CD14-positive monocyte (primary cell): ENCODE results near the gene ESRRG. TPM values are rescaled to one million over a fixed set of nuclear protein-coding genes. Genes with fewer than 3 reads are reported as not detected.

Source experiments
- DNase-seq, 3 donors: peaks; one replicate each; pipeline ENCODE4 v3.0.0-alpha.2; 2011 to 2022
- H2AFZ ChIP-seq: 2 replicates; pipeline ENCODE4 v1.6.0; 2012; ENCODE audit warnings: mild to moderate bottlenecking, low read depth, low read length, inconsistent platforms; ENCODE audit not compliant: insufficient read depth, poor library complexity, severe bottlenecking
- H3K27ac ChIP-seq, 2 donors: 1 replicate in 1 of 2; 2 replicates in 1 of 2; pipeline ENCODE4 v1.5.1; 2012 to 2013; ENCODE audit warnings: low read length in 2 of 2, control low read depth in 1 of 2, inconsistent platforms in 1 of 2, low read depth in 1 of 2, mild to moderate bottlenecking in 1 of 2
- H3K27me3 ChIP-seq, 2 donors: one replicate each; pipeline versions ENCODE4 v1.6.0 to v1.6.1; 2011 to 2013; ENCODE audit warnings: low read length in 2 of 2; ENCODE audit not compliant: control insufficient read depth in 2 of 2, insufficient read depth in 2 of 2
- H3K36me3 ChIP-seq, 2 donors: replicated peaks in 1 of 2; 1 replicate in 1 of 2; 2 replicates in 1 of 2; pipeline versions ENCODE4 v1.5.1 to v1.6.1; 2012 to 2013; ENCODE audit warnings: low read length in 2 of 2, control low read depth in 1 of 2, inconsistent platforms in 1 of 2, mild to moderate bottlenecking in 1 of 2; ENCODE audit not compliant: insufficient read depth in 2 of 2, control insufficient read depth in 1 of 2
- H3K4me1 ChIP-seq, 2 donors: 1 replicate in 1 of 2; 2 replicates in 1 of 2; pipeline versions ENCODE4 v1.5.1 to v1.6.1; 2012 to 2013; ENCODE audit warnings: low read length in 2 of 2, control low read depth in 1 of 2, inconsistent platforms in 1 of 2, mild to moderate bottlenecking in 1 of 2, moderate library complexity in 1 of 2; ENCODE audit not compliant: insufficient read depth in 2 of 2, control insufficient read depth in 1 of 2
- H3K4me2 ChIP-seq: replicated peaks from 2 replicates; pipeline ENCODE3; 2012; ENCODE audit warnings: low read length, moderate library complexity, mild to moderate bottlenecking; ENCODE audit not compliant: poor library complexity, severe bottlenecking; ENCODE audit errors: extremely low read depth
- H3K4me3 ChIP-seq, 3 experiments: fragments of 200-600 bp in 1 of 3; sonication (generic) in 1 of 3; replicated peaks in 1 of 3; 1 replicate in 2 of 3; 2 replicates in 1 of 3; pipeline ENCODE4 v1.5.1; 2011 to 2013; ENCODE audit warnings: low read length in 3 of 3, mild to moderate bottlenecking in 3 of 3, control low read depth in 2 of 3, low read depth in 2 of 3, inconsistent platforms in 1 of 3, moderate library complexity in 1 of 3
- H3K79me2 ChIP-seq: 2 replicates; pipeline ENCODE4 v1.6.0; 2012; ENCODE audit warnings: mild to moderate bottlenecking, control low read depth, inconsistent platforms, low read length, moderate library complexity; ENCODE audit not compliant: insufficient read depth
- H3K9ac ChIP-seq: 2 replicates; pipeline ENCODE4 v1.6.0; 2017; ENCODE audit warnings: low read length, mild to moderate bottlenecking; ENCODE audit not compliant: insufficient read depth, poor library complexity, severe bottlenecking
- H3K9me3 ChIP-seq, 2 donors: replicated peaks in 1 of 2; 1 replicate in 1 of 2; 2 replicates in 1 of 2; pipeline versions ENCODE4 v1.5.1 to v1.6.1; 2012 to 2013; ENCODE audit warnings: low read length in 2 of 2, control low read depth in 1 of 2; ENCODE audit not compliant: control insufficient read depth in 1 of 2, insufficient read depth in 1 of 2
- H4K20me1 ChIP-seq: 2 replicates; pipeline ENCODE4 v1.6.0; 2012; ENCODE audit warnings: mild to moderate bottlenecking, low read length, control low read depth, moderate library complexity; ENCODE audit not compliant: insufficient read depth
- H3K27ac Mint-ChIP-seq, 7 donors: one replicate each; pipeline ENCODE4 v1.8.0; 2020; ENCODE audit warnings: mild to moderate bottlenecking in 7 of 7, mixed read lengths in 7 of 7, moderate library complexity in 6 of 7, inconsistent platforms in 2 of 7
- H3K27me3 Mint-ChIP-seq, 3 donors: one replicate each; pipeline ENCODE4 v1.8.0; 2021 to 2022; ENCODE audit warnings: low read depth in 3 of 3, mild to moderate bottlenecking in 3 of 3, mixed read lengths in 3 of 3, moderate library complexity in 3 of 3, inconsistent platforms in 1 of 3
- H3K36me3 Mint-ChIP-seq, 2 donors: one replicate each; pipeline ENCODE4 v1.8.0; 2020; ENCODE audit warnings: mixed read lengths in 2 of 2, inconsistent platforms in 1 of 2, mild to moderate bottlenecking in 1 of 2
- H3K4me1 Mint-ChIP-seq: one replicate; pipeline ENCODE4 v1.8.0; 2020; ENCODE audit warnings: mild to moderate bottlenecking, mixed read lengths
- H3K4me3 Mint-ChIP-seq, 2 donors: one replicate each; pipeline ENCODE4 v1.8.0; 2020; ENCODE audit warnings: mild to moderate bottlenecking in 2 of 2, mixed read lengths in 2 of 2, moderate library complexity in 1 of 2
- H3K9me3 Mint-ChIP-seq, 7 donors: one replicate each; pipeline ENCODE4 v1.8.0; 2020 to 2022; ENCODE audit warnings: mixed read lengths in 7 of 7, mild to moderate bottlenecking in 6 of 7, moderate library complexity in 6 of 7, inconsistent platforms in 2 of 7
- CTCF ChIP-seq: fragments of 200-600 bp; IDR thresholded peaks from one replicate; pipeline ENCODE4 v1.8.0; 2022; ENCODE audit warnings: antibody characterized with exemption, mild to moderate bottlenecking
- WGBS: methylation state at CpG from one replicate; pipeline ENCODE4 v1.1.5; 2013; ENCODE audit warnings: missing lambda C conversion rate; ENCODE audit not compliant: insufficient coverage; 5-methylcytosine and 5-hydroxymethylcytosine counted together
- intact Hi-C, 2 donors: fragments of 100-400 bp; cut with micrococcal nuclease; formaldehyde crosslinking; loops; one replicate each; pipeline versions ENCODE4 v1.15.0 to v1.15.1; 2023
- polyA plus RNA-seq, 3 donors: library from polyadenylated mRNA; depleted of rRNA in 1 of 3; unstranded in 2 of 3; stranded (reverse) in 1 of 3; fragments of 300-500 nt in 2 of 3; fragments of >200 nt in 1 of 3; fragmentation: Illumina TruSeq in 2 of 3; gene quantifications; 1 replicate in 2 of 3; 2 replicates in 1 of 3; pipeline ENCODE4 v1.2.3, GENCODE V29; 2012 to 2021

Gene ESRRG
- polyA plus RNA-seq, 3 donors: not detected

DNA sequence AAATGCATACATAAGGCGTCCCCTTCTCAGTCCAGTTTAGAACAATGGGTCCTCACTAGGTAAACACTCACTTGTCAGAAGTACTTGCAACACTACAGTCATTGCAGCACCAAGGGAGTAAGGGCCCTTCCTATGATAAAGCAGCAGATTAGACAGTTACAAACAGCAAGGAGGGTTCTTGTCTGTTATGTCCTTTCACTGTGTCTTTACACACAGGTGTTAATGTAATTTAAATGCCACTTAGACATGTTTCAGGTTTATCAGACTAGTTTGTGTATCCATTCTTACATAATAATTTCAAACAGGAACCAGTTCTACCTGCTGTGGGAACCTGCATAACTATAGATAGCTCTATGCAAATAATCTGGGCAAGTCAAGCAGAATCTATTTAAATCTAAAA, 194.4 kb downstream of the ESRRG start:
- peaks cover 0 to 3% (median under 1%) of the 10 kb centered on the region in 7 donors for H3K9me3 Mint-ChIP-seq
- H3K4me3 ChIP-seq: no peak overlapping the region
- no peak for DNase-seq
- no peak overlapping the region for H3K27ac Mint-ChIP-seq
- no peaks in the 10 kb centered on the region for H3K4me1 ChIP-seq
- no peak for TF ChIP-seq CTCF
- H3K36me3 ChIP-seq: no peaks in the 10 kb centered on the region
- no peak overlapping the region for H3K4me2 ChIP-seq
- H3K4me3 Mint-ChIP-seq: no peak overlapping the region
- no peak overlapping the region for H3K9ac ChIP-seq
- no peak overlapping the region for H3K27ac ChIP-seq
- H3K36me3 Mint-ChIP-seq: no peaks in the 10 kb centered on the region
- no peaks in the 10 kb centered on the region for H3K4me1 Mint-ChIP-seq
- no peaks in the 10 kb centered on the region for H4K20me1 ChIP-seq
- H3K9me3 ChIP-seq: no peaks in the 10 kb centered on the region
- intact Hi-C loops: no loop called here
- no peaks in the 10 kb centered on the region for H3K27me3 ChIP-seq
- no peaks in the 10 kb centered on the region for H3K79me2 ChIP-seq
- H2AFZ ChIP-seq: no peak overlapping the region
- H3K27me3 Mint-ChIP-seq: no peaks in the 10 kb centered on the region
- 88% methylated on average over 1 of the region's 1 CpG for WGBS

- Histone ChIP-seq H3K27ac (no peak overlapping the region), H3K9ac (no peak overlapping the region), H3K4me2 (no peak overlapping the region), H2AFZ (no peak overlapping the region), H3K9me3 (no peaks in the 10 kb centered on the region), H3K79me2 (no peaks in the 10 kb centered on the region), H3K27me3 (no peaks in the 10 kb centered on the region), H3K4me3 (no peak overlapping the region), H3K36me3 (no peaks in the 10 kb centered on the region), H4K20me1 (no peaks in the 10 kb centered on the region), H3K4me1 (no peaks in the 10 kb centered on the region)
- Mint-ChIP-seq H3K27ac (no peak overlapping the region), H3K36me3 (no peaks in the 10 kb centered on the region), H3K4me1 (no peaks in the 10 kb centered on the region), H3K9me3 (peaks cover 0 to 4% (median 0%) of the 10 kb centered on the region in 7 donors), H3K27me3 (no peaks in the 10 kb centered on the region), H3K4me3 (no peak overlapping the region)
- 50% methylated on average over 1 of the region's 4 CpGs for WGBS
- DNase-seq: no peak
- TF ChIP-seq CTCF: no peak
- intact Hi-C loops: no loop called here
These were observed 199.6 kb downstream of the ESRRG start for GRCh38 chr1:216523449-216524190.
